ENCODE results near the gene MSTN.

DNA sequence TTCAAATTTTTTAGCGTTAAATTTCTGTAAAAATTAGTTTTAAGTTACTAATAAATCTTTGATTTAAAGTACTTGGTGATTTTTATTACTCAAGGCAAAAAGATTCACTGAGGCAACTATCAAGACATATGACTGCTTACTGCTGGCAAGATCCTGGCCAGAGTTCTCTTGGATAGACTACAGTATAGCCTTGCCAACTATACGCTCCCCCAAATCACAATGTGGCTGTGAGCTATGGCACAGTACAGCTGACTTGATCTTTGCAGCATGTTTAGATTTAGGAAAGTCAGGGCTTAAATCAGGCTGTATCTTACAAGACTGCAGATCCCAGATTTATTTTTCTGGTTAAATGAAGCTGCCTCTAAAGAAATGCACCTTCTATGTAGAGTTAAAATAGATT, 26.5 kb downstream of the MSTN start:
- TF ChIP-seq FOXK1 (CRISPR knock-in tag; IDR thresholded peaks at IDR 0.05) (no peak), IRF2 (CRISPR knock-in tag; IDR thresholded peaks at IDR 0.05; ENCODE audit: borderline replicate concordance, low read depth) (no peak), ZNF121 (CRISPR knock-in tag; IDR thresholded peaks at IDR 0.05) (no peak), RORB (CRISPR knock-in tag; IDR thresholded peaks at IDR 0.05) (no peak), ELF4 (CRISPR knock-in tag; IDR thresholded peaks at IDR 0.05; ENCODE audit: low read depth) (no peak), OVOL2 (CRISPR knock-in tag; IDR thresholded peaks at IDR 0.05; ENCODE audit: borderline replicate concordance) (no peak), RELA (CRISPR knock-in tag; IDR thresholded peaks at IDR 0.05; ENCODE audit: borderline replicate concordance) (no peak)
- TF ChIP-seq, protein P1, sequence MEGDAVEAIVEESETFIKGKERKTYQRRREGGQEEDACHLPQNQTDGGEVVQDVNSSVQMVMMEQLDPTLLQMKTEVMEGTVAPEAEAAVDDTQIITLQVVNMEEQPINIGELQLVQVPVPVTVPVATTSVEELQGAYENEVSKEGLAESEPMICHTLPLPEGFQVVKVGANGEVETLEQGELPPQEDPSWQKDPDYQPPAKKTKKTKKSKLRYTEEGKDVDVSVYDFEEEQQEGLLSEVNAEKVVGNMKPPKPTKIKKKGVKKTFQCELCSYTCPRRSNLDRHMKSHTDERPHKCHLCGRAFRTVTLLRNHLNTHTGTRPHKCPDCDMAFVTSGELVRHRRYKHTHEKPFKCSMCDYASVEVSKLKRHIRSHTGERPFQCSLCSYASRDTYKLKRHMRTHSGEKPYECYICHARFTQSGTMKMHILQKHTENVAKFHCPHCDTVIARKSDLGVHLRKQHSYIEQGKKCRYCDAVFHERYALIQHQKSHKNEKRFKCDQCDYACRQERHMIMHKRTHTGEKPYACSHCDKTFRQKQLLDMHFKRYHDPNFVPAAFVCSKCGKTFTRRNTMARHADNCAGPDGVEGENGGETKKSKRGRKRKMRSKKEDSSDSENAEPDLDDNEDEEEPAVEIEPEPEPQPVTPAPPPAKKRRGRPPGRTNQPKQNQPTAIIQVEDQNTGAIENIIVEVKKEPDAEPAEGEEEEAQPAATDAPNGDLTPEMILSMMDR (IDR thresholded peaks at IDR 0.05) = no peak
- TF ChIP-seq, protein P2, sequence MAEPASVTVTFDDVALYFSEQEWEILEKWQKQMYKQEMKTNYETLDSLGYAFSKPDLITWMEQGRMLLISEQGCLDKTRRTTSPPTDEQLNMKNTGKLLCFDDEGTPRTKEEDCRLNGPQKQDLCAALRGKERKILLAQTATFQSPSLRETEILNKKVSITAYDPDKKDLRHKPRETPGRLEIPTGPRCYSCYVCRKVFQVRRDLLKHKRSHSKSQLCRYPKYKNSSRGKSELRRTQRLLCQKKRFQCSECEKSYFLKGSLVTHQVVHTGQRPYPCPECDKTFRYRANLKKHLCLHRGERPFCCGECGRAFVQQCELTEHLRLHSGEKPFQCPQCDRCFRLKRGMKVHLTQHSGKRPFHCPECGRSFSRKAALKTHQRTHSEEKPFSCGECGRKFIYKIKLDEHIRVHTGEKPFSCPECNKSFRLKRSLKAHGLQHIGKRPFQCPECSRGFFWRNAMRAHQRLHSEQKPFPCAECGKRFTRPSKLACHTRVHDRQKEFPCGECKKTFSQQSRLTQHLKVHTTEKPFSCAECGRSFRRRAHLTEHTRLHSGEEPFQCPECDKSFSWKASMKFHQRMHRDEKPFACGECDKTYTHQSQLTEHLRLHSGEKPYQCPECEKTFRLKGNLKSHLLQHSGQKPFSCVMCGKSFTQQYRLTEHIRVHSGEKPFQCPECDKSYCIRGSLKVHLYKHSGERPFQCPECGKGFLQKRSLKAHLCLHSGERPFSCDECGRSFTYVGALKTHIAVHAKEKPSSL (CRISPR knock-in tag; conservative IDR thresholded peaks at IDR 0.05) = no peak
- TF ChIP-seq, protein P3, sequence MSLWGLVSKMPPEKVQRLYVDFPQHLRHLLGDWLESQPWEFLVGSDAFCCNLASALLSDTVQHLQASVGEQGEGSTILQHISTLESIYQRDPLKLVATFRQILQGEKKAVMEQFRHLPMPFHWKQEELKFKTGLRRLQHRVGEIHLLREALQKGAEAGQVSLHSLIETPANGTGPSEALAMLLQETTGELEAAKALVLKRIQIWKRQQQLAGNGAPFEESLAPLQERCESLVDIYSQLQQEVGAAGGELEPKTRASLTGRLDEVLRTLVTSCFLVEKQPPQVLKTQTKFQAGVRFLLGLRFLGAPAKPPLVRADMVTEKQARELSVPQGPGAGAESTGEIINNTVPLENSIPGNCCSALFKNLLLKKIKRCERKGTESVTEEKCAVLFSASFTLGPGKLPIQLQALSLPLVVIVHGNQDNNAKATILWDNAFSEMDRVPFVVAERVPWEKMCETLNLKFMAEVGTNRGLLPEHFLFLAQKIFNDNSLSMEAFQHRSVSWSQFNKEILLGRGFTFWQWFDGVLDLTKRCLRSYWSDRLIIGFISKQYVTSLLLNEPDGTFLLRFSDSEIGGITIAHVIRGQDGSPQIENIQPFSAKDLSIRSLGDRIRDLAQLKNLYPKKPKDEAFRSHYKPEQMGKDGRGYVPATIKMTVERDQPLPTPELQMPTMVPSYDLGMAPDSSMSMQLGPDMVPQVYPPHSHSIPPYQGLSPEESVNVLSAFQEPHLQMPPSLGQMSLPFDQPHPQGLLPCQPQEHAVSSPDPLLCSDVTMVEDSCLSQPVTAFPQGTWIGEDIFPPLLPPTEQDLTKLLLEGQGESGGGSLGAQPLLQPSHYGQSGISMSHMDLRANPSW (CRISPR knock-in tag; conservative IDR thresholded peaks at IDR 0.05; ENCODE audit: low read depth) = no peak
- TF ChIP-seq, protein P4, sequence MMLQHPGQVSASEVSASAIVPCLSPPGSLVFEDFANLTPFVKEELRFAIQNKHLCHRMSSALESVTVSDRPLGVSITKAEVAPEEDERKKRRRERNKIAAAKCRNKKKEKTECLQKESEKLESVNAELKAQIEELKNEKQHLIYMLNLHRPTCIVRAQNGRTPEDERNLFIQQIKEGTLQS (CRISPR knock-in tag; conservative IDR thresholded peaks at IDR 0.05) = no peak

Data from WTC11 (cell line).